ENCODE data around the gene EMCN. TPM values are rescaled to one million over a fixed set of nuclear protein-coding genes. Genes with fewer than 3 reads are reported as not detected.

EMCN gene
- total RNA-seq, 1 donor from 2014 or later = 31.8 TPM

DNA sequence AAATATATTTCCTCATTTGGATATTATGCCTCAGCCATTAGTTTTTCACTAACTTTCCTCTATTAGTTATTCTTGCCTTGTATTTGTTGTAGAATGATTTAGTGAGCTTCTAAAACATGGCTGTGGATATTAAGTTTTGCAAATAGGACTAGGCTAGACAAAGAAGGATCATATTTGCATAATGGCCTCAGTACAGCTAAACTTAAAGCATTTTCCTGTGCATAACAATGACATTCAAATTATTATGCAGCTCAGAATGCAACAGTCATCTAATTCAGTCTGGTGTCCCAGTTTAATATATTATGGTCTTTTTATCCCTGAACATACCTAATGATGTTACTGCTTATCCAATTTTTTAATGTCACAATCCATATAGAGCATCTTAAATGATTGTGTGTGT is 172.2 kb downstream of the EMCN start:
- intact Hi-C loops (cut with DNase I) = no loop called here

More for the DNA sequence above, 172.2 kb downstream of the EMCN start:
- ATAC-seq (ENCODE audit: poor library complexity) (no peak), DNase-seq (no peak)

Data from Right ventricle myocardium superior (tissue), 1 donor.